IMR-90 (cell line): Measurements from ENCODE around the gene CUX1.

Source experiments
- BHLHE40 ChIP-seq: fragments of 150-350 bp; IDR thresholded peaks from 2 replicates; pipeline ENCODE4 v1.6.1; 2016; ENCODE audit warnings: mild to moderate bottlenecking, low read depth, low read length
- CEBPB ChIP-seq: IDR thresholded peaks from 2 replicates; pipeline ENCODE4 v1.6.1; 2012; ENCODE audit warnings: low read depth, low read length, improper control_type of control experiment
- CHD1 ChIP-seq: IDR thresholded peaks from 2 replicates; pipeline ENCODE4 v1.6.1; 2012; ENCODE audit warnings: low read depth, low read length, improper control_type of control experiment
- FOS ChIP-seq: fragments of 150-350 bp; IDR thresholded peaks from 2 replicates; pipeline ENCODE4 v1.6.1; 2016; ENCODE audit warnings: low read depth, low read length
- MAFK ChIP-seq: IDR thresholded peaks from 2 replicates; pipeline ENCODE4 v1.6.1; 2012; ENCODE audit warnings: low read depth, low read length, improper control_type of control experiment
- MAZ ChIP-seq: IDR thresholded peaks from 2 replicates; pipeline ENCODE4 v1.6.1; 2012; ENCODE audit warnings: low read depth, mild to moderate bottlenecking, low read length, improper control_type of control experiment, moderate library complexity, borderline replicate concordance
- MXI1 ChIP-seq: IDR thresholded peaks from 2 replicates; pipeline ENCODE4 v1.6.1; 2012; ENCODE audit warnings: low read depth, mild to moderate bottlenecking, low read length, moderate library complexity, borderline replicate concordance
- POLR2A ChIP-seq: IDR thresholded peaks from 2 replicates; pipeline ENCODE4 v1.6.1; 2012; ENCODE audit warnings: mild to moderate bottlenecking, low read depth, low read length
- RAD21 ChIP-seq: IDR thresholded peaks from 2 replicates; pipeline ENCODE4 v1.6.1; 2012; ENCODE audit warnings: low read length, improper control_type of control experiment
- RCOR1 ChIP-seq: IDR thresholded peaks from 2 replicates; pipeline ENCODE4 v1.6.1; 2012; ENCODE audit warnings: mild to moderate bottlenecking, low read length, improper control_type of control experiment; ENCODE audit not compliant: insufficient replicate concordance
- RFX5 ChIP-seq: IDR thresholded peaks from 2 replicates; pipeline ENCODE4 v1.8.0; 2012; ENCODE audit warnings: low read depth, mild to moderate bottlenecking, low read length, moderate library complexity
- SMC3 ChIP-seq: fragments of 150-350 bp; IDR thresholded peaks from 2 replicates; pipeline ENCODE4 v1.6.1; 2016; ENCODE audit warnings: low read depth, mild to moderate bottlenecking, antibody characterized with exemption, low read length, moderate library complexity
- TF ChIP-seq, protein P1 (sequence below): conservative IDR thresholded peaks from 2 replicates; pipeline ENCODE4 v1.5.1; 2012; ENCODE audit warnings: mild to moderate bottlenecking, low read depth, low read length, improper control_type of control experiment
- TF ChIP-seq, protein P2 (sequence below): fragments of 150-350 bp; IDR thresholded peaks from 2 replicates; pipeline ENCODE4 v1.6.1; 2016; ENCODE audit warnings: low read depth, mild to moderate bottlenecking, low read length, moderate library complexity, borderline replicate concordance

DNA sequence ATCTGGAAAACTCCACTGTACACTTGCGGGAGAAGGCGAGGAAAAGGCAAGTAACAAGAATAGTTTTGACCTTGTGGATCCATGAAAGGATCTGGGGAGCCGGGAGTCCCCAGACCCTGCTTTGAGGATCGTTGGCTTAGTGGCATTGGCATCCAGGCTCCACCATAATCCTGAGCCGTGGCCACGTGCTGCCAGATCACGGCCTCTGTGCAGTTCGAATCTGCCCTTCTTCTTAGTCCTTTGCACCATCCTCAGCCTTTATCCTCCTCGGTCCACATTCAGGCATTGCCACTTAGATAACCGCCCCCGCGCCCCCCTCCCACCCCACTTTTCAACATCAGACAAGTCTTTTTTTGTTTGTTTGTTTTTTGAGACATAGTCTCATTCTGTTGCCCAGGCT, 201.4 kb downstream of the CUX1 start:
- TF ChIP-seq, protein P1, sequence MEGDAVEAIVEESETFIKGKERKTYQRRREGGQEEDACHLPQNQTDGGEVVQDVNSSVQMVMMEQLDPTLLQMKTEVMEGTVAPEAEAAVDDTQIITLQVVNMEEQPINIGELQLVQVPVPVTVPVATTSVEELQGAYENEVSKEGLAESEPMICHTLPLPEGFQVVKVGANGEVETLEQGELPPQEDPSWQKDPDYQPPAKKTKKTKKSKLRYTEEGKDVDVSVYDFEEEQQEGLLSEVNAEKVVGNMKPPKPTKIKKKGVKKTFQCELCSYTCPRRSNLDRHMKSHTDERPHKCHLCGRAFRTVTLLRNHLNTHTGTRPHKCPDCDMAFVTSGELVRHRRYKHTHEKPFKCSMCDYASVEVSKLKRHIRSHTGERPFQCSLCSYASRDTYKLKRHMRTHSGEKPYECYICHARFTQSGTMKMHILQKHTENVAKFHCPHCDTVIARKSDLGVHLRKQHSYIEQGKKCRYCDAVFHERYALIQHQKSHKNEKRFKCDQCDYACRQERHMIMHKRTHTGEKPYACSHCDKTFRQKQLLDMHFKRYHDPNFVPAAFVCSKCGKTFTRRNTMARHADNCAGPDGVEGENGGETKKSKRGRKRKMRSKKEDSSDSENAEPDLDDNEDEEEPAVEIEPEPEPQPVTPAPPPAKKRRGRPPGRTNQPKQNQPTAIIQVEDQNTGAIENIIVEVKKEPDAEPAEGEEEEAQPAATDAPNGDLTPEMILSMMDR: no peak
- TF ChIP-seq MXI1 (no peak), SMC3 (no peak), CEBPB (no peak), POLR2A (no peak), RAD21 (no peak), MAFK (no peak), BHLHE40 (no peak), FOS (no peak), CHD1 (no peak), RFX5 (no peak), MAZ (no peak), RCOR1 (no peak)
- TF ChIP-seq, protein P2, sequence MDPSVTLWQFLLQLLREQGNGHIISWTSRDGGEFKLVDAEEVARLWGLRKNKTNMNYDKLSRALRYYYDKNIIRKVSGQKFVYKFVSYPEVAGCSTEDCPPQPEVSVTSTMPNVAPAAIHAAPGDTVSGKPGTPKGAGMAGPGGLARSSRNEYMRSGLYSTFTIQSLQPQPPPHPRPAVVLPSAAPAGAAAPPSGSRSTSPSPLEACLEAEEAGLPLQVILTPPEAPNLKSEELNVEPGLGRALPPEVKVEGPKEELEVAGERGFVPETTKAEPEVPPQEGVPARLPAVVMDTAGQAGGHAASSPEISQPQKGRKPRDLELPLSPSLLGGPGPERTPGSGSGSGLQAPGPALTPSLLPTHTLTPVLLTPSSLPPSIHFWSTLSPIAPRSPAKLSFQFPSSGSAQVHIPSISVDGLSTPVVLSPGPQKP: no peak
